ENCODE results near the gene ADD1. TPM values are rescaled to one million over a fixed set of nuclear protein-coding genes. Genes with fewer than 3 reads are reported as not detected.

The ADD1 gene
- total RNA-seq, 1 donor from 2014 or later = 155 TPM

DNA sequence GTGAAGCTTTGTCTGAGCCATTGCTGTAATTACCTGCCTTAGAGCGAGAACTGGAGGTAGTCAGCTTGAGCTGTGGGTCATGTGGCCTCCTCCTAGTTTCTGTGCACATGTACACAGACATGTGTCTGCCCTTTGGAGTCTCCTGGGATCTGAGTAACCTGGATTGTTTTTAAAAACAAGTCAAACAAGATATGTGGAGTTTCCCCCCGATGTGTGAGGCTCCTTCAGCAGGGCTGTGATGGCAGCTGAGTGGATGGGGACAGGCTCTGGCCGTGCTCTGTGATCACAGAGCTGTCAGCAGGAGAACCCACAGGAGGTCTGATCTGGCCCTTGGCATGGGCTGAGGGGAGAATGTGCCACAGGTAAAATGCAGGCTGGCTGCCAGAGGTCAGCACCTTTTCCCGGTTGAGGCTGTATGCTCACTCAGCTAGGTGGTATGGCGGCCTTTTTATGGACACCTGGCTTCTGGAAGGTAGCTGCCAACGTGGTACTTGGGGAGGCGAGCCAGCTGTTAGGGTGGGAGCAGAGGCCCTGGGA, 81.2 kb downstream of the ADD1 start:
- no peaks in the 10 kb centered on the region for H3K27me3 ChIP-seq (ENCODE audit: control insufficient read depth in 3 of 3, insufficient read depth in 3 of 3, low read length in 3 of 3)
- H3K36me3 ChIP-seq (ENCODE audit: control insufficient read depth in 3 of 3, insufficient read depth in 3 of 3, low read length in 3 of 3) = peaks cover 59 to 64% (median 60%) of the 10 kb centered on the region in 3 donors

DNA sequence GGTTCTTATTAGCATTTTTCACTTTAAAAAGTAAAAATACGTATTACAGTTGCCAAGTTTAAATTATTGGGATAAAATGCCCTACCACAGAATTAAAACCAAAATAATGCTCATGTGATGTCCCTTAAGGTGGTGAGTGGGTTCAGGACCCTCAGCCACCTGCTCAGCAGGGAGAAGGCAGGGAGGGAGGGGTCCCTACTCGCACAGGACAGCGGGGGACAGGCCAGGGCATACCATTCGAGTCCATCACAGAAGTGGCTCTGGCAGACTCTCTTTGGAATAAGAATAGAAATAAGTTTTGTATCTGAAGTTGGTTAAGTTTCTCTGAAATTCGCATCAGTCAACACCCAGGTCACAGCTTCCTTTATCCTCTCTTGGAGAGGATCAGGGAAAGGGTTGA, 81.9 kb downstream of the ADD1 start:
- no peak overlapping the region for H3K9ac ChIP-seq (ENCODE audit: low read depth in 1 of 3, low read length in 3 of 3)
- H3K27ac ChIP-seq (ENCODE audit: low read depth, low read length) = no peak overlapping the region
- H3K36me3 ChIP-seq (ENCODE audit: control insufficient read depth in 3 of 3, insufficient read depth in 3 of 3, low read length in 3 of 3) = peaks cover 62 to 69% (median 66%) of the 10 kb centered on the region in 3 donors
- no peaks in the 10 kb centered on the region for H3K27me3 ChIP-seq (ENCODE audit: control insufficient read depth in 3 of 3, insufficient read depth in 3 of 3, low read length in 3 of 3)
- no peak overlapping the region for H3K4me3 ChIP-seq (ENCODE audit: low read length in 3 of 3)
- H3K9me3 ChIP-seq (ENCODE audit: control insufficient read depth in 3 of 3, low read length in 3 of 3) = no peaks in the 10 kb centered on the region
- peaks cover 0 to 6% (median 5%) of the 10 kb centered on the region in 3 donors for H3K4me1 ChIP-seq (ENCODE audit: control insufficient read depth in 3 of 3, insufficient read depth in 3 of 3, low read length in 3 of 3)

More for the DNA sequence above, 81.2 kb downstream of the ADD1 start:
- H3K4me1 ChIP-seq (ENCODE audit: control insufficient read depth in 3 of 3, insufficient read depth in 3 of 3, low read length in 3 of 3) = no peaks in the 10 kb centered on the region
- H3K4me3 ChIP-seq (ENCODE audit: low read length in 3 of 3) = no peak overlapping the region
- no peak overlapping the region for H3K9ac ChIP-seq (ENCODE audit: low read depth in 1 of 3, low read length in 3 of 3)
- no peaks in the 10 kb centered on the region for H3K9me3 ChIP-seq (ENCODE audit: control insufficient read depth in 3 of 3, low read length in 3 of 3)
- no peak overlapping the region for H3K27ac ChIP-seq (ENCODE audit: low read depth, low read length)

DNA sequence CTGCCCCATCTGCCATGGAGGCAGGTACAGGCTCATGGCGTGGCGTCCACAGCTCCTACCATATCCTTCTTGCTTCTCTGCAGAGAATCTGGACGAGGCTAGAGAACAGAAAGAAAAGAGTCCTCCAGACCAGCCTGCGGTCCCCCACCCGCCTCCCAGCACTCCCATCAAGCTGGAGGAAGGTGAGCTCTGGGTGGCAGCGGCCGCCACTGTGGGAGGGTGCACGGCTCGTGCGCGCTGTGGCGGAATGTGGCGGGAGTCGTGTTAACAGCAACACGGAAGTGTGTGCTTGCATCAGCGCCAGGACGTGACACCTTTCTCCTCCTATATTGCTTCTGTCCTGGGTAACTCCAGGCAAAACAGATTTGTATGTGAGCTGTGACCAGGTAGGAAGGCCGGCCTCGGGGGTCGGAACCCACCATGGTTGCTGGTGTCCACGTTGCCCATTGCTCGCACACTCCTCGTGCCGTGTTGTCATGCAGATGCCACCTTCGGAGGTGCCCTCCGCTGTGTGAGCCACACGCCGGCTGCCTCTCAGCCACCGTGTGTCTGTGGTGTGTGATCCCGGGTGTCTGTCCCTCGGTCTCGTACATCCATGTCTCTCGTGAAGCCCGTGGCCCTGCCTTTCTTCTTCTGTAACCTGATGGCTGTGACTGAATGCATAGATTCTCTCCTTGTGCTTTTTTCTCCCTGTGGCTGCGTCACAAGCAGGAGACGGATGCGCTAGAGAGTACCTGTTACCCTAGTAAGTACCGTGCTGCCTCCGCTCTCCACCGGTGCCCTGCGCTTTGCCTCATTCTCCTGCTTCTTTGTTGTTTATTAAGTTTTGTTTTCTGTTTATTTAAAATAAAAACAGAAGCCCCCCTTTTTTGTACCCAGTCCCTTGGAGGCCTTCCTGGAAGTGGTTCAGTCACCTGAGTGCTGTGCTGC, 82.6 kb downstream of the ADD1 start:
- Histone ChIP-seq H3K4me3 (ENCODE audit: low read length in 3 of 3) (no peak overlapping the region), H3K9ac (ENCODE audit: low read depth in 1 of 3, low read length in 3 of 3) (no peak overlapping the region), H3K36me3 (ENCODE audit: control insufficient read depth in 3 of 3, insufficient read depth in 3 of 3, low read length in 3 of 3) (peaks cover 62 to 69% (median 67%) of the 10 kb centered on the region in 3 donors), H3K9me3 (ENCODE audit: control insufficient read depth in 3 of 3, low read length in 3 of 3) (no peaks in the 10 kb centered on the region), H3K4me1 (ENCODE audit: control insufficient read depth in 3 of 3, insufficient read depth in 3 of 3, low read length in 3 of 3) (peaks cover 0 to 13% (median 12%) of the 10 kb centered on the region in 3 donors), H3K27me3 (ENCODE audit: control insufficient read depth in 3 of 3, insufficient read depth in 3 of 3, low read length in 3 of 3) (no peaks in the 10 kb centered on the region), H3K27ac (ENCODE audit: low read depth, low read length) (no peak overlapping the region)

DNA sequence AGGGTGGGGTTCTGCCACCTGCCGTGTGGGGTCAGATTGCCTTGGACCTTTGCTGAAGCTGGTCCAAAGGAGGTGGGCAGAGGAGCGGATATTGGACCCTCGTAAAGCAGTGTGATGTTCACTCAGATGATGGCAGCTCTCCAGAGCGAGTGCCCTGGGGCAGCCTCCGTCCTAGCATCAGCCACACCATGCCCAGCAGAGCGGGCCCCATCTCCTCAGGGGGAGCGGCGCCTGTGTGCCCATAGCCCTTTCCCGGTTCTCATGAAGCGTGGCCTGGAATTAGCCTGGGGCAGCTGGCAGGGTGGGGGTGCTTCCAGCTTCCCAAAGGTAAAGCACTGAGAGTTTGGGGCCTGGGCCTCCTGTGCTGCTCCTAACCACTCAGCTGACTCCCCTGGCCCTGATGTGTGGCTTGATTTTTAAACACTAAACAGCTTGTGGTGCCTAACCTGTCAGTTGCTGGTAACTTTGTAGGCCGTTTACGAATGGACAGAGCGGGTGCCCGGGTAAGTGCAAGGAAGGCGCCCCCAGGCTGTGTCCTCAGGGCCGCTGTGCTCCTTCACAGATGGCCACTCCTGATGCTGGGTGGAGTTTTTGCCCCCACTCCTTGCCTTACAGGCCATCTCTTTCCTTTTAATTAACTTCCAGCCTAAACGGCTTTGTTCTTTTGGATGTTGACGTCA, 83.5 kb downstream of the ADD1 start:
- Histone ChIP-seq H3K4me1 (ENCODE audit: control insufficient read depth in 3 of 3, insufficient read depth in 3 of 3, low read length in 3 of 3) (peaks cover 1 to 19% (median 14%) of the 10 kb centered on the region in 3 donors), H3K9me3 (ENCODE audit: control insufficient read depth in 3 of 3, low read length in 3 of 3) (no peaks in the 10 kb centered on the region)

DNA sequence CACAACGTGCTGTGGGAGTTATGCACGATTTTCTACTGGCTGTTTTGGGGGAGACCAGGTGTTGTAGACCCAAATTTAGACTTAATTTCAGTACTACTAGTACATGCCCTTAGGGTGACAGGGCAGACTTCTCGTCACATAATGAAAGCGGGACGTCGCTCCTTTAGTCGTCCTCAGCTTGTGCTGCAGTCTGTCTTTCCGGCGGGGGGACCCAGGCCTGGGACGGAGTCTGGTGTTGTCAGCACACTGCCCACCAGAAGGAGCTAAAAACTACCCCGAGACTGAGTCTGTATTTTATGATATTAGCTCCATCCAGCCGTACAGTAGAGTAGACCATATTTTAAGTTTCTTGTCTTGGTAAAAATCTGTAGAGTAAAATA, 84.0 kb downstream of the ADD1 start:
- no peak overlapping the region for H3K27ac ChIP-seq (ENCODE audit: low read depth, low read length)
- H3K36me3 ChIP-seq (ENCODE audit: control insufficient read depth in 3 of 3, insufficient read depth in 3 of 3, low read length in 3 of 3) = peaks cover 59 to 69% (median 67%) of the 10 kb centered on the region in 3 donors
- H3K4me3 ChIP-seq (ENCODE audit: low read length in 3 of 3) = no peak overlapping the region
- no peak overlapping the region for H3K9ac ChIP-seq (ENCODE audit: low read depth in 1 of 3, low read length in 3 of 3)
- H3K4me1 ChIP-seq (ENCODE audit: control insufficient read depth in 3 of 3, insufficient read depth in 3 of 3, low read length in 3 of 3) = peaks cover 6 to 24% (median 19%) of the 10 kb centered on the region in 3 donors
- H3K27me3 ChIP-seq (ENCODE audit: control insufficient read depth in 3 of 3, insufficient read depth in 3 of 3, low read length in 3 of 3) = no peaks in the 10 kb centered on the region
- H3K9me3 ChIP-seq (ENCODE audit: control insufficient read depth in 3 of 3, low read length in 3 of 3) = no peaks in the 10 kb centered on the region

More for the DNA sequence above, 83.5 kb downstream of the ADD1 start:
- Histone ChIP-seq H3K9ac (ENCODE audit: low read depth in 1 of 3, low read length in 3 of 3) (no peak overlapping the region), H3K4me3 (ENCODE audit: low read length in 3 of 3) (no peak overlapping the region), H3K36me3 (ENCODE audit: control insufficient read depth in 3 of 3, insufficient read depth in 3 of 3, low read length in 3 of 3) (peaks cover 62 to 69% (median 67%) of the 10 kb centered on the region in 3 donors), H3K27ac (ENCODE audit: low read depth, low read length) (no peak overlapping the region), H3K27me3 (ENCODE audit: control insufficient read depth in 3 of 3, insufficient read depth in 3 of 3, low read length in 3 of 3) (no peaks in the 10 kb centered on the region)

DNA sequence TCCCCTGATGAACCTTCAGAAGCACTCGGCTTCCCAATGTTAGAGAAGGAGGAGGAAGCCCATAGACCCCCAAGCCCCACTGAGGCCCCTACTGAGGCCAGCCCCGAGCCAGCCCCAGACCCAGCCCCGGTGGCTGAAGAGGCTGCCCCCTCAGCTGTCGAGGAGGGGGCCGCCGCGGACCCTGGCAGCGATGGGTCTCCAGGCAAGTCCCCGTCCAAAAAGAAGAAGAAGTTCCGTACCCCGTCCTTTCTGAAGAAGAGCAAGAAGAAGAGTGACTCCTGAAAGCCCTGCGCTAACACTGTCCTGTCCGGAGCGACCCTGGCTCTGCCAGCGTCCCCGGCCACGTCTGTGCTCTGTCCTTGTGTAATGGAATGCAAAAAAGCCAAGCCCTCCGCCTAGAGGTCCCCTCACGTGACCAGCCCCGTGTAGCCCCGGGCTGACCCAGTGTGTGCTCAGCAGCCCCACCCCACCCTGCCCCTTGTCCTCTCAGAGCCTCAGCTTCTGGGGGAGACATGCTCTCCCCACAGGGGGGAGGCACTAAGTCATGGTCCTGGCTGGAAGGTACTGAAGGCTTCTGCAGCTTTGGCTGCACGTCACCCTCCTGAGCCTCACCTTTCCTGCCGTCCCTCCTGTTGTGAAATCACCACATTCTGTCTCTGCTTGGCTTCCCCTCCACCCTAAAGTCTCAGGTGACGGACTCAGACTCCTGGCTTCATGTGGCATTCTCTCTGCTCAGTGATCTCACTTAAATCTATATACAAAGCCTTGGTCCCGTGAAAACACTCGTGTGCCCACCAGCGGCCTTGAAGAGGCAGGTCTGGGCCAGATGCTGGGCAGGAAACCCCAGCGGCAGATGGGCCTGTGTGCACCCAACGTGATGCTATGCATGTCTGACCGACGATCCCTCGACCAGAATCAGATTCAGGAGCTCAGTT, 84.9 kb downstream of the ADD1 start:
- Histone ChIP-seq H3K36me3 (ENCODE audit: control insufficient read depth in 3 of 3, insufficient read depth in 3 of 3, low read length in 3 of 3) (peaks cover 57 to 63% (median 62%) of the 10 kb centered on the region in 3 donors), H3K9me3 (ENCODE audit: control insufficient read depth in 3 of 3, low read length in 3 of 3) (no peaks in the 10 kb centered on the region), H3K9ac (ENCODE audit: low read depth in 1 of 3, low read length in 3 of 3) (no peak overlapping the region), H3K4me3 (ENCODE audit: low read length in 3 of 3) (no peak overlapping the region), H3K4me1 (ENCODE audit: control insufficient read depth in 3 of 3, insufficient read depth in 3 of 3, low read length in 3 of 3) (peaks cover 10 to 31% (median 27%) of the 10 kb centered on the region in 3 donors), H3K27me3 (ENCODE audit: control insufficient read depth in 3 of 3, insufficient read depth in 3 of 3, low read length in 3 of 3) (no peaks in the 10 kb centered on the region), H3K27ac (ENCODE audit: low read depth, low read length) (no peak overlapping the region)

DNA sequence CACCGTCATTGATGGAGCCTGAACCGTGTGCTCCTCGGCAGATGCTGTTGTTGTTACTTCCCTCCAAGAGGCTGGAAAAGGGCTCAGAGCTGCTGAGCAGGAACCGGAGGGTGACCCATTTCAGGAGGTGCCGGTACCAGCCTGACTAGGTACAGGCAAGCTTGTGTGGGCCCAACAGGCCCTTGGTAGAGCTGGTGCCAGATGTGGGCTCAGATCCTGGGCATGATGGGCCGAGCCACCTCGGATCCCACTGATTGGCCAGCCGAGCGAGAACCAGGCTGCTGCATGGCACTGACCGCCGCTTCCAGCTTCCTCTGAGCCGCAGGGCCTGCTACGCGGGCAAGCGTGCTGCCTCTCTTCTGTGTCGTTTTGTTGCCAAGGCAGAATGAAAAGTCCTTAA, 85.8 kb downstream of the ADD1 start:
- no peak overlapping the region for H3K4me3 ChIP-seq (ENCODE audit: low read length in 3 of 3)

DNA sequence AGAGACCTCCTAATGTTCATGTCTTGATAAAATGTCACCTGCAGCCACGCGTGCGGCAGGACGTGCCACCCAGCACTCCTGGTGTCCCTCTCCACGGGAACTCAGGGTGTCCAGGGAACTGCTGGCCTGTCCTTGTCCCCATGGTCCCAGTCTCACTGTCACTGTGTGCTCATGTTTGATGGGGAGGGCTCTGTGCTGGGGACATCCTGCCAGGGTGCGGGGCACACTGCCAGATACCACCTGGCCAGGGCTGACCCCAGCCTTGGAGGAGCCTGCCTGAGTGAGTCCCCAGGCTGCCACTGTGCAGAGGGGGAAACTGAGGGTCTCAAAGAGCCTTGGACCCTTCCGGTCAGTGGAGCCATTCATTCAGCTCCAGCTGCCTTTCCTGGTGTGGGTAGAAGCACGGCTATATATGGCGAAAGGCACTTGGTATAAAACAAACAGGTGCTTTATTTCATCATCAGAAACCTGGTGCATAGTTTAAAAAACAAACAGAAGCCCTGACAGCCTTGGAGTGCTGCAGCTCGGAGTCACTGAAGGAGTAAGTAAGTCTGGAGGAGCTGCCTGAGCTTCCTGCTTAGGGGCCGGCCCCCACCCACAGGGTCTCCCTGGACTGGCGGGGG, 86.6 kb downstream of the ADD1 start:
- Histone ChIP-seq H3K9ac (ENCODE audit: low read depth in 1 of 3, low read length in 3 of 3) (peak overlapping the region in 1 of 3 donors; percentile 25), H3K4me3 (ENCODE audit: low read length in 3 of 3) (no peak overlapping the region), H3K36me3 (ENCODE audit: control insufficient read depth in 3 of 3, insufficient read depth in 3 of 3, low read length in 3 of 3) (peaks cover 44 to 46% (median 46%) of the 10 kb centered on the region in 3 donors), H3K9me3 (ENCODE audit: control insufficient read depth in 3 of 3, low read length in 3 of 3) (no peaks in the 10 kb centered on the region), H3K27me3 (ENCODE audit: control insufficient read depth in 3 of 3, insufficient read depth in 3 of 3, low read length in 3 of 3) (no peaks in the 10 kb centered on the region), H3K27ac (ENCODE audit: low read depth, low read length) (no peak overlapping the region), H3K4me1 (ENCODE audit: control insufficient read depth in 3 of 3, insufficient read depth in 3 of 3, low read length in 3 of 3) (peaks cover 13 to 38% (median 36%) of the 10 kb centered on the region in 3 donors)

More for the DNA sequence above, 85.8 kb downstream of the ADD1 start:
- Histone ChIP-seq H3K9ac (ENCODE audit: low read depth in 1 of 3, low read length in 3 of 3) (no peak overlapping the region), H3K36me3 (ENCODE audit: control insufficient read depth in 3 of 3, insufficient read depth in 3 of 3, low read length in 3 of 3) (peaks cover 49 to 54% (median 53%) of the 10 kb centered on the region in 3 donors), H3K9me3 (ENCODE audit: control insufficient read depth in 3 of 3, low read length in 3 of 3) (no peaks in the 10 kb centered on the region), H3K4me1 (ENCODE audit: control insufficient read depth in 3 of 3, insufficient read depth in 3 of 3, low read length in 3 of 3) (peaks cover 11 to 34% (median 33%) of the 10 kb centered on the region in 3 donors), H3K27ac (ENCODE audit: low read depth, low read length) (no peak overlapping the region), H3K27me3 (ENCODE audit: control insufficient read depth in 3 of 3, insufficient read depth in 3 of 3, low read length in 3 of 3) (no peaks in the 10 kb centered on the region)
